Psoas muscle (tissue), 8 donors: ENCODE results near the gene SLC25A47. TPM values are rescaled to one million over a fixed set of nuclear protein-coding genes. Genes with fewer than 3 reads are reported as not detected.

Experiments used
- ATAC-seq, 4 donors: fragments of 200-7000 bp; cut with Tn5 transposase; one replicate each; pipeline ENCODE4 v1.9.1; 2020; ENCODE audit warnings: moderate library complexity in 3 of 4, mild to moderate bottlenecking in 2 of 4
- DNase-seq, 2 donors: peaks; one replicate each; pipeline ENCODE4 v3.0.0-alpha.2; 2020
- H3K27ac ChIP-seq: fragments of 200-600 bp; one replicate; pipeline ENCODE4 v1.8.0; 2022
- H3K27me3 ChIP-seq, 3 donors: fragments of 200-600 bp in 1 of 3; one replicate each; pipeline versions ENCODE4 v1.6.1 to v1.8.0; 2013 to 2022; ENCODE audit warnings: low read length in 2 of 3, mild to moderate bottlenecking in 2 of 3, moderate library complexity in 1 of 3; ENCODE audit not compliant: insufficient read depth in 3 of 3
- H3K36me3 ChIP-seq, 2 donors: fragments of 200-600 bp in 1 of 2; one replicate each; pipeline versions ENCODE4 v1.6.1 to v1.8.0; 2013 to 2022; ENCODE audit warnings: low read depth in 1 of 2, mild to moderate bottlenecking in 1 of 2, moderate library complexity in 1 of 2; ENCODE audit not compliant: insufficient read depth in 1 of 2
- H3K4me1 ChIP-seq: fragments of 200-600 bp; one replicate; pipeline ENCODE4 v1.8.0; 2022
- H3K4me3 ChIP-seq: fragments of 200-600 bp; one replicate; pipeline ENCODE4 v1.8.0; 2022; ENCODE audit warnings: mild to moderate bottlenecking
- H3K9me3 ChIP-seq: fragments of 200-600 bp; one replicate; pipeline ENCODE4 v1.8.0; 2022
- CTCF ChIP-seq: fragments of 200-600 bp; IDR thresholded peaks from one replicate; pipeline ENCODE4 v1.8.0; 2022; ENCODE audit warnings: antibody characterized with exemption
- WGBS, 3 donors: extraction: QIAGEN DNeasy Blood & Tissue Kit; methylation state at CpG; one replicate each; pipeline versions ENCODE4 v1.1.6 to v1.1.7; 2013; 5-methylcytosine and 5-hydroxymethylcytosine counted together
- intact Hi-C, 2 donors: fragments of 100-400 bp; cut with DNase I; formaldehyde crosslinking; loops; one replicate each; pipeline versions ENCODE4 v1.11.0 to v1.14.2; 2022
- long read RNA-seq, 2 donors: library from polyadenylated mRNA; unstranded; transcript quantifications; one replicate each; pipeline ENCODE4 v2.0.0, GENCODE V29; 2021
- polyA plus RNA-seq, 3 donors: library from polyadenylated mRNA; stranded (reverse); fragments of 200-250 nt; gene quantifications; one replicate each; pipeline ENCODE4 v1.2.3, GENCODE V29; 2013
- total RNA-seq, 4 donors: library from RNA; stranded (reverse); fragmentation: NEBNext Ultra II Directional in 2 of 4; extraction: Animal tissue kit (Norgen Biotek cat#: 25700) in 2 of 4; gene quantifications; one replicate each; pipeline versions ENCODE4 v1.2.1 to v1.2.4, GENCODE V29; 2021 to 2023
- donor health status: healthy with polysubstance abuse.
- donor health status: DM: no; HTN: no; CAD: no; lungs with moderate emphysema.
- donor health status: Bipolar disorder and iron deficiency.
- donor health status: healthy.
- donor health status: DM: yes; HTN: yes; CAD: no.
- donor health status: DM: no; HTN: no; CAD: no.
- donor health status: DM: no; HTN: no; CAD: no.
- donor health status: DM: yes; HTN: yes; CAD: no.

SLC25A47 gene, protein sequence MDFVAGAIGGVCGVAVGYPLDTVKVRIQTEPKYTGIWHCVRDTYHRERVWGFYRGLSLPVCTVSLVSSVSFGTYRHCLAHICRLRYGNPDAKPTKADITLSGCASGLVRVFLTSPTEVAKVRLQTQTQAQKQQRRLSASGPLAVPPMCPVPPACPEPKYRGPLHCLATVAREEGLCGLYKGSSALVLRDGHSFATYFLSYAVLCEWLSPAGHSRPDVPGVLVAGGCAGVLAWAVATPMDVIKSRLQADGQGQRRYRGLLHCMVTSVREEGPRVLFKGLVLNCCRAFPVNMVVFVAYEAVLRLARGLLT
- under 1 TPM in 1 of 4 donors, not detected in 3; 0.12 TPM for total RNA-seq
- polyA plus RNA-seq = under 1 TPM in 1 of 3 donors, not detected in 2; 0.03 TPM
- long read RNA-seq, donor 1 = 0 reads
- long read RNA-seq, donor 2 = 0 reads

DNA sequence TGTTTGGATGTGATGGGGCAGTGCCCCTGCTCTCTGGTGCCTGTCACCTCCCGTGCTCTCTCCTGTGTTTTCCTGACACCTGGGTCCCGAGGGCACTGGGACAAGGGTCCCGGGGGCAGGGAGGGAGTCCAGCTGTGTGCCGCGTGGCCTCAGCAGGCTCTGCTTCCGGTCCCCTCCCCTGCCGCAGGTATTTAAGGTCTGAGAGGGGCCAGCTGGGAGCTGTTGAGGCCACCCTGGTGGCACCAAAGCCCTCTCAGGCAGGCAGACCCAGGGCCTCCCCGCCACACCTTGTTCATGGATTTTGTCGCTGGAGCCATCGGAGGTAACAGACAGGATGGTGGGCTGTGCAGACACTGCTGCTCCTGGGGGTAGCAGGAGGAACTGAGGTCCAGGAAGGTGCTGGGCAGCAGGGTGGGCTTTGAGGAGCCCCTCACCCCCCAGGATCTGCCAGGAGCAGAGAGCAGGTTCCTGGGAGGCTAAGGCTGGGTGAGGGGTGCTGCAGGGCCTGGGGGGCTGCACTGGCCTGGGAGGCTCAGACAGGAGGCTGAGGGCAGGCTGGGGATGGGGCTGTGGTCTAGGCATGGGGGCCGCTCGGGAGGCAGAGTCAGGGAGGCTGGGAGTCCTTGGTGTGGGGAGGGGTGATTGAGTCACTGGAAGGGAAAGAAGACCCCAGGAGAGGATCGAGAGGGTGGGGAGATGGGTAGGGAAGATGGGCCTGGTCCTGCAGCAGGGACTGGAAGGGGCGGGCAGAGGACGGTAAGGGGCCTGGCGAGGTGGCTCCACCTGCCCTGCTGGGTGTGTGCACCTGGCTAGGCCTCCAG is at the start of gene SLC25A47:
Gene SLC25A47 (plus strand): TSS at position 219 of the 821 bp plus-strand sequence. CDS start 76 bp downstream, at position 295.
- no peaks in the 10 kb centered on the region for H3K36me3 ChIP-seq
- 86 to 95% (median 88%) methylated on average over 11 to 16 of the region's 16 CpGs for WGBS, 3 donors
- no peaks in the 10 kb centered on the region for H3K27me3 ChIP-seq
- no peak for TF ChIP-seq CTCF
- ATAC-seq = no peak
- no peaks in the 10 kb centered on the region for H3K4me1 ChIP-seq
- no peak within 1 kb of the TSS for H3K4me3 ChIP-seq
- DNase-seq = no peak
- H3K27ac ChIP-seq = no peak within 1 kb of the TSS
- H3K9me3 ChIP-seq = no peaks in the 10 kb centered on the region
- intact Hi-C loops = no loop called here

- Histone ChIP-seq H3K36me3 (peaks cover 0 to 27% of the 10 kb centered on the region in 2 donors), H3K27me3 (no peaks in the 10 kb centered on the region), H3K4me1 (peaks cover 9% of the 10 kb centered on the region), H3K27ac (no peak overlapping the region), H3K4me3 (no peak overlapping the region), H3K9me3 (no peaks in the 10 kb centered on the region)
- DNase-seq (no peak), ATAC-seq (no peak)
- 91 to 96% (median 95%) methylated on average over 4 of the region's 4 CpGs for WGBS, 3 donors
- intact Hi-C loops = no loop called here
- TF ChIP-seq CTCF = no peak
Measured at GRCh38 chr14:100274250-100274649, 48.9 kb upstream of the SLC25A47 start.

DNA sequence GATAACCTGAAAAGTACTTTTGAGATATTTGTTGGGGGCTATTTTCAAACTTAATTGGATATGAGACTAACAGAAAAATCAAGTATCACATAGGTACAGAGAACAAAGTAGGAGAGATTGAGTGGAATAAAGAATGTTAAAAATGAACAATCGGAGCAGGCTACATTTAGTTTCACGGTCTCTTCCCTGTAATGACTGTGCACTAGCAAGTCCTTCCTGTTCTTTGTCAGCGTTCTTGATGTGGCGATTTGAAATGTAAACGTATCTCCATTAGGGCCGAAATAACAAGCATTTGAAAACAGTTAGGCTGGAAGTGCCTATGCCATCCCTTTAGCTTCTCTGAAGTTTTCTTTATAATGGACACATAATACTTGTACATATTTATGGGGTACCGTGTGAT is 47.9 kb upstream of the SLC25A47 start:
- Histone ChIP-seq H3K4me3 (no peak overlapping the region), H3K27ac (no peak overlapping the region), H3K4me1 (peaks cover 9% of the 10 kb centered on the region), H3K9me3 (no peaks in the 10 kb centered on the region), H3K27me3 (no peaks in the 10 kb centered on the region), H3K36me3 (peaks cover 0 to 27% of the 10 kb centered on the region in 2 donors)
- intact Hi-C loops = no loop called here
- TF ChIP-seq CTCF = no peak
- ATAC-seq = no peak
- DNase-seq = no peak
- 80 to 84% (median 81%) methylated on average over 7 of the region's 7 CpGs for WGBS, 3 donors

GRCh38 chr14:100278702-100279101 is 44.4 kb upstream of the SLC25A47 start:
- ATAC-seq (peak; percentile 7 to 46 (median 32)), DNase-seq (no peak)
- 76 to 78% (median 77%) methylated on average over 8 of the region's 8 CpGs for WGBS, 3 donors
- H3K27me3 ChIP-seq = no peaks in the 10 kb centered on the region
- H3K9me3 ChIP-seq = no peaks in the 10 kb centered on the region
- H3K4me3 ChIP-seq = no peak overlapping the region
- H3K4me1 ChIP-seq = peaks cover 33% of the 10 kb centered on the region
- TF ChIP-seq CTCF = no peak
- peak overlapping the region; percentile 9 for H3K27ac ChIP-seq
- intact Hi-C loops = no loop called here
- H3K36me3 ChIP-seq = peaks cover 0 to 27% of the 10 kb centered on the region in 2 donors
